Effector memory CD4-positive, alpha-beta T cell (primary cell): ENCODE data around the gene TRPM2.

Source experiments
- DNase-seq, 3 donors: peaks; one replicate each; pipeline ENCODE4 v3.0.0-alpha.2; 2020
- H3K27ac ChIP-seq: 2 replicates; pipeline ENCODE4 v1.7.0; 2013; ENCODE audit warnings: mild to moderate bottlenecking, low read length, moderate library complexity; ENCODE audit not compliant: insufficient read depth, poor library complexity, severe bottlenecking
- H3K27me3 ChIP-seq: replicated peaks from 2 replicates; pipeline ENCODE4 v1.7.0; 2013; ENCODE audit warnings: mild to moderate bottlenecking, low read length; ENCODE audit not compliant: insufficient read depth, control insufficient read depth, poor library complexity, severe bottlenecking
- H3K36me3 ChIP-seq: 2 replicates; pipeline ENCODE4 v1.7.0; 2013; ENCODE audit warnings: mild to moderate bottlenecking, low read length, moderate library complexity; ENCODE audit not compliant: control insufficient read depth, insufficient read depth
- H3K4me1 ChIP-seq: 2 replicates; pipeline ENCODE4 v1.7.0; 2013; ENCODE audit warnings: low read length, mild to moderate bottlenecking; ENCODE audit not compliant: control insufficient read depth, insufficient read depth, poor library complexity, severe bottlenecking
- H3K4me3 ChIP-seq: 2 replicates; pipeline ENCODE4 v1.7.0; 2013; ENCODE audit warnings: low read length, low read depth, mild to moderate bottlenecking; ENCODE audit not compliant: insufficient read depth, poor library complexity, severe bottlenecking
- H3K9me3 ChIP-seq: 2 replicates; pipeline ENCODE4 v1.7.0; 2013; ENCODE audit warnings: mild to moderate bottlenecking, low read length, moderate library complexity; ENCODE audit not compliant: control insufficient read depth

TRPM2 gene

GRCh38 chr21:44365251-44365966 lies 12.0 kb downstream of the TRPM2 start:
- Histone ChIP-seq H3K27ac (no peak overlapping the region), H3K4me3 (no peak overlapping the region), H3K4me1 (no peaks in the 10 kb centered on the region), H3K9me3 (no peaks in the 10 kb centered on the region), H3K36me3 (no peaks in the 10 kb centered on the region), H3K27me3 (no peaks in the 10 kb centered on the region)
- no peak for DNase-seq

- DNase-seq, result no peak
- no peak overlapping the region for H3K4me3 ChIP-seq
- no peaks in the 10 kb centered on the region for H3K9me3 ChIP-seq
- H3K36me3 ChIP-seq, result no peaks in the 10 kb centered on the region
- no peak overlapping the region for H3K27ac ChIP-seq
- H3K27me3 ChIP-seq, result no peaks in the 10 kb centered on the region
- H3K4me1 ChIP-seq, result no peaks in the 10 kb centered on the region
Measured at GRCh38 chr21:44365967-44366585, 12.7 kb downstream of the TRPM2 start.

GRCh38 chr21:44366586-44367211 lies 13.3 kb downstream of the TRPM2 start:
- Histone ChIP-seq H3K9me3 (no peaks in the 10 kb centered on the region), H3K36me3 (no peaks in the 10 kb centered on the region), H3K4me3 (no peak overlapping the region), H3K27me3 (no peaks in the 10 kb centered on the region), H3K27ac (no peak overlapping the region), H3K4me1 (no peaks in the 10 kb centered on the region)
- no peak for DNase-seq

GRCh38 chr21:44368711-44369446 lies 15.5 kb downstream of the TRPM2 start:
- H3K27ac ChIP-seq, result no peak overlapping the region
- H3K27me3 ChIP-seq, result no peaks in the 10 kb centered on the region
- H3K4me1 ChIP-seq, result no peaks in the 10 kb centered on the region
- no peaks in the 10 kb centered on the region for H3K9me3 ChIP-seq
- no peak overlapping the region for H3K4me3 ChIP-seq
- no peaks in the 10 kb centered on the region for H3K36me3 ChIP-seq
- DNase-seq, result no peak

- Histone ChIP-seq H3K4me1 (peaks cover 2% of the 10 kb centered on the region), H3K4me3 (no peak overlapping the region), H3K36me3 (no peaks in the 10 kb centered on the region), H3K27me3 (no peaks in the 10 kb centered on the region), H3K9me3 (no peaks in the 10 kb centered on the region), H3K27ac (no peak overlapping the region)
- no peak for DNase-seq
Measured at GRCh38 chr21:44370027-44370735, 16.8 kb downstream of the TRPM2 start.

- DNase-seq, result no peak
- Histone ChIP-seq H3K4me3 (no peak overlapping the region), H3K4me1 (peaks cover 9% of the 10 kb centered on the region), H3K27me3 (no peaks in the 10 kb centered on the region), H3K9me3 (no peaks in the 10 kb centered on the region), H3K36me3 (no peaks in the 10 kb centered on the region), H3K27ac (no peak overlapping the region)
Measured at GRCh38 chr21:44370786-44371410, 17.5 kb downstream of the TRPM2 start.

GRCh38 chr21:44371596-44371995 lies 18.2 kb downstream of the TRPM2 start:
- Histone ChIP-seq H3K4me3 (no peak overlapping the region), H3K27ac (no peak overlapping the region), H3K4me1 (peaks cover 9% of the 10 kb centered on the region), H3K27me3 (no peaks in the 10 kb centered on the region), H3K9me3 (no peaks in the 10 kb centered on the region), H3K36me3 (no peaks in the 10 kb centered on the region)
- DNase-seq, result no peak

- H3K36me3 ChIP-seq, result no peaks in the 10 kb centered on the region
- H3K27ac ChIP-seq, result no peak overlapping the region
- no peak for DNase-seq
- no peaks in the 10 kb centered on the region for H3K27me3 ChIP-seq
- peaks cover 9% of the 10 kb centered on the region for H3K4me1 ChIP-seq
- no peak overlapping the region for H3K4me3 ChIP-seq
- H3K9me3 ChIP-seq, result no peaks in the 10 kb centered on the region
Measured at GRCh38 chr21:44372616-44373015, 19.2 kb downstream of the TRPM2 start.

GRCh38 chr21:44374601-44375280 lies 21.3 kb downstream of the TRPM2 start:
- no peaks in the 10 kb centered on the region for H3K27me3 ChIP-seq
- H3K9me3 ChIP-seq, result no peaks in the 10 kb centered on the region
- H3K4me3 ChIP-seq, result no peak overlapping the region
- peaks cover 9% of the 10 kb centered on the region for H3K4me1 ChIP-seq
- no peaks in the 10 kb centered on the region for H3K36me3 ChIP-seq
- DNase-seq, result no peak
- H3K27ac ChIP-seq, result no peak overlapping the region
